ENCODE measurements around the gene GCNT4.
A peak's percentile ranks its signal among the peaks of the same experiment; 100 is the strongest.
"Not testable (repeated sequence)": the region's sequence is repeated elsewhere in the genome, so short reads cannot be mapped to it uniquely, and the experiment has no call there.

The GCNT4 gene, protein sequence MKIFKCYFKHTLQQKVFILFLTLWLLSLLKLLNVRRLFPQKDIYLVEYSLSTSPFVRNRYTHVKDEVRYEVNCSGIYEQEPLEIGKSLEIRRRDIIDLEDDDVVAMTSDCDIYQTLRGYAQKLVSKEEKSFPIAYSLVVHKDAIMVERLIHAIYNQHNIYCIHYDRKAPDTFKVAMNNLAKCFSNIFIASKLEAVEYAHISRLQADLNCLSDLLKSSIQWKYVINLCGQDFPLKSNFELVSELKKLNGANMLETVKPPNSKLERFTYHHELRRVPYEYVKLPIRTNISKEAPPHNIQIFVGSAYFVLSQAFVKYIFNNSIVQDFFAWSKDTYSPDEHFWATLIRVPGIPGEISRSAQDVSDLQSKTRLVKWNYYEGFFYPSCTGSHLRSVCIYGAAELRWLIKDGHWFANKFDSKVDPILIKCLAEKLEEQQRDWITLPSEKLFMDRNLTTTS

GRCh38 chr5:75052192-75053053, at the start of gene GCNT4:
Gene GCNT4, minus strand, starts transcription at chr5:75052558. Its CDS starts 22,521 bp downstream, at chr5:75030037.
- no peak for DNase-seq

GRCh38 chr5:75095956-75096355, 43.6 kb upstream of the GCNT4 start:
- DNase-seq = not testable (repeated sequence)

- no peak for DNase-seq
These were observed 39.2 kb upstream of the GCNT4 start for GRCh38 chr5:75091597-75091996.

DNA sequence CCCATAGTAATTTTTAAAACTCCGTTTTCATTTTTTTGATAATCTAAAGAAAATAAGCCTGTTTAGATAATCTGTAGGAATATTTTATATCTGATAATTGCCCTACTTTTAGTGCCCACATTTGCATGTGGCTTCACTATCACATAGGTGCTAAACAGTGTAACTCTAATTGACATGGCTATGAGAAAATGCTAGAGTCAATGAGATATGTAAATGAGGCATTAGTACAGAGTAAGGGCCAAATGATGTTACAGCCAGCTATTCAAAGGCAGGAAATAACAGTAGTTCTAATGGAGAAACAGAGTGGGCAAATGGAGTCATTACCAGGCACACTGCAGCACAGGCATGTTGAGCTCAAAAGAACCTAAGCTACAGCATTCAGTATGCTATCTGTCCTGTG, 37.3 kb upstream of the GCNT4 start:
- no peak for DNase-seq

GRCh38 chr5:75089137-75089536, 36.8 kb upstream of the GCNT4 start:
- DNase-seq = no peak

- DNase-seq = no peak
These were observed 36.3 kb upstream of the GCNT4 start for GRCh38 chr5:75088648-75089047.

DNA sequence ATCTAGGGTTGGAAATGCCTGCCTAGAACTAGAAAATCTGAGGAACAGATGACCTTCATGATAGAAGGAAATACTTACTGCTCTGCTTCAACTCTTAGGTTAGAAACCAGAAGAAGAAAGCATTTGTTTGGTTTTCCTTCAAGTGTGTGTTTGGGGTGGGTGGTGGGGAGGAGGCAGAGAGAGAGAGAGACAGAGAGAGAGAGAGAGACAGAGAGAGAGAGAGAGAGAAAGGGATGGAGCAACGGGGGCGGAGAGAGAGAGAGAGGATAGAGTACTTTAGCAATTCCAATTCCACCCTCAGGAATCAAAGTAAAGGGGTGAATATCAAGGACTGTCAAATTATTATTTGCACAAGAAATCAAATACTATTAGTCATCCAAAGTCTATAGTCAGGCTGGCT, 29.2 kb upstream of the GCNT4 start:
- DNase-seq = no peak

DNA sequence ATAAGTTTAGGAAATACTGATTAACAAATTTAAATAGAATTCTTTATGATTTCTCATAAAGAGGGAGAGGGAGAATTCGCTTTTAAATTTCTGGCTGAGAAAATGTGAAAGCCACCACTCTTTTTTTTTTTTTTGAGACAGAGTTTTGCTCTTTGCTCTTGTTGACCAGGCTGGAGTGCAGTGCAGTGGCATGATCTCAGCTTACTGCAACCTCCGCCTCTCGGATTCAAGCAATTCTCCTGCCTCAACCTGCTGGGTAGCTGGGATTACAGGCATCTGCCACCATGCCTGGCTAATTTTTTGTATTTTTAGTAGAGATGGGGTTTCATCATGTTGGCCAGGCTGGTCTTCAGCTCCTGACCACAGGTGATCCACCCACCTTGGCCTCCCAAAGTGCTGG, 27.0 kb upstream of the GCNT4 start:
- DNase-seq = not testable (repeated sequence)

DNA sequence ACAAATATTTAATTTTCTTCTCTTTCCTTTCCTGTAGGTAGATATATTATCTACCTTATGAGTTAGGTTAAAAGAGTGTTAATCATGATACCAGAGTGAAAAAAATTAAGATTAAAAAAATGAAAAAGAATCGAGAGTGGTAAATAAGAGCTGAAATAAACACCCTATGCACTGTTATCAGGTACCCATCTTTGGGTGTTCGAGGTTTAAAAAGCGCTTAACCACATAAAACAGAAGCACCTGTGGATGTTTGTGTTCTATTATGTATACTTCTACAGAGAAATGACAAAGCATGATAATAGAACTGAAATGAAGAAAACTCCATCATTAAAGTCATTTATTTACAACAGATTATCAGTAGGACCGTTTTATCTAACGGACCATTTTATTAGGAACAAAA, 25.7 kb upstream of the GCNT4 start:
- no peak for DNase-seq

- DNase-seq = no peak
These were observed 19.7 kb upstream of the GCNT4 start for GRCh38 chr5:75072061-75072460.

DNA sequence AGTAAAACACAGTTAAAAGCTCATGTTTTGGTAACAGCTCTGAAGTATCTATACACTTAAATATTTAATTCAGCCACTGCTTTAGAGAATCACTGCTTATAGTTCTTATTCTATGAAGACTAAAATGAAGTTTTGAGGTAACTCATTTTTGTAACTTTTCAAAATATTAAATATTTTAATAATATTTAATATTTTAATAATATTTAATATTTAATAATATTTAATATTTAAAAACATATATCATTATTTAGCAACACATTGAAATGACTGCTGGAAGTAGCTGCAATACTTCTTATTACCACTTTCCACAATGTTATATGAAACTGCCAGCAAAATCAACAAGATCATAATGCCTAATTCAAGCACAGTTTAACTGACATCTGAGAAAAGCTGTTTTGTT, 18.7 kb upstream of the GCNT4 start:
- DNase-seq = no peak

DNA sequence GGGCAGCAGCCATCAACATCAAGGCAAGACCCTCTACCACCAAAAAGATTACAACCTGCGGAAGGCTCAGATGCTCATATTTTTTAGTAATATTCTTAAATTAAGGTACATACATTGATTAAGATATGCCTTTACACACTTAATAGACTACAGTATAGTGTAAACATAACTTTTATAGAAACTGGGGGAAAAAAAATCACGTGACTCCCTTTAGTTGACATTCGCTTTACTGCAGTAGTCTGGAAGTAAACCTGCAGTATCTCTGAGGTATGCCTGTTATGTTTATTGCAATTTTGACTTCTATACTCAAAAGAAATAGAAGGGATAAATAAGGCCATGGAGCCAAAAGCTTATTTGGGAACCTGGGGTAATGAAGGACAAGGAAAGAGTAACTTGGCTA, 15.1 kb upstream of the GCNT4 start:
- no peak for DNase-seq

GRCh38 chr5:75062925-75063531, 10.7 kb upstream of the GCNT4 start:
- no peak for DNase-seq

GRCh38 chr5:75059912-75060545, 7.7 kb upstream of the GCNT4 start:
- peak; percentile 29 for DNase-seq

DNA sequence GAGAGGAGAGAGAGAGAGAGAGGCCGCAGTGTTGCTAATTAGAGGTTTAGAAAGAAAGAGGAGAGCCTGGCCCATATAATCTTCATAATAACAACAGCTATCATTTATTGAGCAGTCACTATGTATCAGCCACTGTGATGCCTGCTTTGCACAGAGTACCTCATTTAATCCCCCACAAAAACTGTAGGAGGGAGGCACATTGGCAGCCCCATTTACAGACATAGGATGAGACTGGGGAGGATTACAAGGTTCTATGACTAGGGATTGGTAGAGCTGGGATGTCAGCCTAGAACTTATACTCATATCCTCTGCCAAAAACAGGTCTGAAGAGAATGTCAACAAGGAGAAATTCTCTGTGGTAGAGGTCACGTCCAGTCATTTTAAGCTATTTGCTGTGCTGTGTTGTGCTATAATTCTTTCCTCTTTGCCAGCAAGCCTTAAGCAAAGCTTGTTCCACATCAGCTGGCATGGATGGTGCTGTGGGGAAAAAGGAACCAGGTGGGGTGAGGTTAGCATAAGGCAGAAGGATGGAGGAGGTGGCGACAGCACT, 6.7 kb upstream of the GCNT4 start:
- no peak for DNase-seq

DNA sequence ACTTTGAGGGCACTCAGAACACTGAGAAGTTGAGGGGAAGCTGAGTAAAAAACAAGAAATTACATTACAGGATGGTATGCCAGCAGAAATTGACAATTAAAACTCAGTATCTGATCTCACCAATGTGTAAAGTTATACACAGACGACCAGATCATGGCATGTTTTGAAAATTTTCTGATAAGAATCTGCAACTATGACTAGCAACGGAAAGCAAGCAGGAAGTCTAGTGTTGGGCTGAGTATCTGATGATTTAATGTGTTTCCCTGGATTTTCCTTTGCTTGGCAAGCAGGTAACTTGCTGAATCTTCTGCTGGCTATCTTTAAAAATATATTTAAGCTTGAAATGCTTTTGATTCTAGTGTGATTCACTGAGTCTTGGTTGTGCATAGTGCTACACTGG, 5.2 kb upstream of the GCNT4 start:
- DNase-seq = no peak

GRCh38 chr5:75055727-75056144, 3.4 kb upstream of the GCNT4 start:
- no peak for DNase-seq

GRCh38 chr5:75054134-75054930, 2.0 kb upstream of the GCNT4 start:
- no peak for DNase-seq

DNA sequence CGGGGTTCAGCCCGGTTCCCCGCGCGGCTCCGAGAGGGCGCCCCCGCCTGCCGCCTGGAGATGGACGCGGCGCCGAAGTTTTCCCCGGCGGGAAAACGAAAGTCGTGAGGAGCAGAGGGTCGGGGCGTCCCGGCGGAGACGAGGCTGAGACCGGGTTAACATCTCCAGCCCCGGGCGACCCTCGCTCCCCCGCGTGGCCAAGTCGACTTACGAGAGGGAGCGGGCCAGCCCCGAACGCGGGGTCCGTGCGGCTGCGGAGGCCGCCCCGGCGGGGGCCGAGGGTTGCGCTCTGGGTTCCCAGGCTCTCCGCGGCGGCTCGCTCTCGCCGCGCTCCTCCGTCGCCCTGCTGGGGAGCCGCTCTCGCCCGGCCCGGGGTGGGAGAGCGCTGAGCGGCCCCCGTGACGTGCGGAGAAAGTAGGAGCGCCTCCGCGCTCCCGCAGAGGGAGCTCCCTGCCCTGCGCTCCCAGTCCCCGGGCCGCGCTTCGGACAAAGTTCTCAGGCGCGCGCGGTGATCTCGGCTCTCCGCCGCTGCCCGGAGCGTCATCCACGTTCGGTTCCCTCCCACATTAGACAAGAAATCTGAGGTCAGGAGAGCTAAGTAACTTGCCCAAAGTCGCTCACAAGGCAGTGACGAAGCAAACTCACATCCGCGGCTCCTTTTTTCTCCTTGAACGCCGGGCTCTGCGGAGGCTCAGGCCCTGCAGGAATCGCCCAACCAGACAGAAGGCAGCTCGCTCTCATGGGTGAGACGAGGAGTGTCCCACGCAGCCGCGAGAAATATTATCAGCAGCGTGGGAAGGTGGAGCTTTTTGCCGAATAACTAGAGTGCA, 1.2 kb upstream of the GCNT4 start:
- peak; percentile 41 for DNase-seq

DNA sequence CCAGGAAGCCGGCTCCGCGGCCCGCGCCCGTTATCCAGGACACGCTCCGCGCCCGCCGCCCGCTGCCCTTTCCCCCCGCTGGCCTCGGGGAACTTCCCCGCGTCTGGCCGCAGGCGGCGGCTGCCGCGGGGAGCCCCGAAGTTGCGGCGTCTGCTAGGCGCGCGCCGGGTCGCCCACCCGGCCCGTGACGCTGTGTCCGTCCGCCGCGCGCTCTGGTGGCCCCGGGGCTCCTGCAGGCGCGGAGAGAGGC, 621 bp upstream of the GCNT4 start:
- DNase-seq = no peak

DNA sequence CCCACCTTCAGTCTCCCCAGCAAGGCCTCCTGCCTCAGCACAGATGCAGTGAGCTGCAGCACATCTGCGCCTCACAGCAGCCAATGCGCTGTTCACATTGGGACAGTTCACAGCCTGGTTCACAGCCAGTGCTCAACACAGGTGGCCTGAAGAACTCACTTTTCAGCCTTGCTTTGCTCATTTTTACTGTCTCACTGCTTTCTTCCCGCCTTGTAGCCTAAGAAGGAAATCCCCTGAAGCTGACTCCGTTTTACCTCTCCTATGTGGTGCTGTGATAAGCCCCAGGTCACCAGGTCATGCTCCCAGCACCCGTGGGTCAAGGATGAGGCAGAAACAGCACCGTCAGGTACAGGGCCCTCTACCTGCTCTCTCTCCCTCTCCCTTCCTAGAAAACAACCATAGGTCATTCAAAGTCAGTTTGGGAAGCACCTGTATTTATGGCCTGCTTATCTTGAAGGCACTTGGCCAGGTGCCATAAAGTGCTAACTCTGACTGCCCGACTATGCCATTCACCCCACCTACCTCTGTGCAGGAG, 1.1 kb downstream of the GCNT4 start:
- DNase-seq = no peak

All from activated CD4-positive, alpha-beta T cell treated with anti-CD3 and anti-CD28 coated beads for 1 hour (primary cell).